Islet precursor cell (in vitro differentiated cells): ENCODE measurements around the gene KAZN.

Experiments
- DNase-seq: peaks from one replicate; pipeline ENCODE4 v3.0.0-alpha.2; 2018

The KAZN gene

DNA sequence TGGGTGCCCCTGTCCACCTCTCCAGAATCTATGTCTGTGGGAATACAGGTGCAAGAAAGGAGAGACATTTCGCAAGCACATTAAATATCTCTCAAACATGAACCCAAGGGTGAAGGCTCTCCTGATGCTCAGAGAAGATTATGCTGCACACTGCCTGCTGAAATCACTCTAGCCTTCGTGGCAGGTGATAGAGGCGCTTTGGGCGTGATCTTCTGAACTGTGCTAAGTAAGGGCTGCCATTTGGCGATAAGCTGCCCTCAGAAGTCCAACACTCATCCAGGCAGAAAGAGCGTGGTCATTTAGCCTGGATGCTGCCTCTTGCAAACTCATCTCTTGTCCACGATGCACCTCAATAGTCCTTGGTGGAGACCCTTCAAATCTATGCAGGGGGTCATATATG lies 241.9 kb downstream of the KAZN start:
- DNase-seq, result no peak

- DNase-seq, result no peak
Observed at GRCh38 chr1:14841456-14841855, 243.0 kb downstream of the KAZN start.

DNA sequence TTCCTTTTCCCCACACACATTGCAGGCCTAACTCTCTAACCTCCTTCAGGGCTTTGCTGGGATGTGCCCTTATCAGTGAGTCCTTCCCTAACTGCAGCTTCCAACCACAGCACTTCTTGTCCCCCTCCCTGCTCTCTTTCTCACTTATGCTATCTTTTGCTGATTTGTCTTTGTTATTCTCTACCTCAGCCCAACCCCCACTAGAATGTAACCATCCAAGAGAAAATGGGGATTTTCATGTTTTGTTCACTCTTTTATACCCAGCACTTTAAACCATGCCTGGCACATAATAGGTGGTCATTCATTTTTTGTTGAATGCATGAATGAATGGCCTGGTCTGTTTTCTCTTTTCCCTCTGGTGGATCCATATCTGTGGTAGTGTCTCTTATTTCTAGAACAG lies 243.5 kb downstream of the KAZN start:
- no peak for DNase-seq

GRCh38 chr1:14842361-14842760 lies 243.9 kb downstream of the KAZN start:
- no peak for DNase-seq

- no peak for DNase-seq
Observed at GRCh38 chr1:14842891-14843290, 244.4 kb downstream of the KAZN start.

- DNase-seq, result no peak
Observed at GRCh38 chr1:14843525-14843924, 245.0 kb downstream of the KAZN start.

DNA sequence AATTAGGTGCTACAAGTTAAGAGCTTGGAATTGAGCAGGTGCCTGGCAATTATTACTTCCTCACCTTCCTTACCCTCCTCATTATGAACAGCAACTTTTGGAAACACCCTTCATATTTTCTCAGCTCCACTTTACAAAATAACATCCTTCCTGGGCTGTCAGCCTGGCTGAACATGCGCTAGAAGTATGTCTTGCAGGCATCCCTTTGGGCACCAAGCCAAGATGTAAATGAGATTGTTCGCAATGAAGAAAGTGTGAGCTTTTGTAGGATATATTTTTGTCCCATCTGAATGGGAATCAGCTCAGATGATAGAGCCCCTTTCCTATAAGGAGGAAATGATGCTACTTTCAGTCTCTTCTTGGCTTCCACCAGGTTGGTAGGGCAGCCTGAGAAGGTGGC lies 245.9 kb downstream of the KAZN start:
- DNase-seq, result no peak

- no peak for DNase-seq
Observed at GRCh38 chr1:14844923-14845617, 246.6 kb downstream of the KAZN start.

DNA sequence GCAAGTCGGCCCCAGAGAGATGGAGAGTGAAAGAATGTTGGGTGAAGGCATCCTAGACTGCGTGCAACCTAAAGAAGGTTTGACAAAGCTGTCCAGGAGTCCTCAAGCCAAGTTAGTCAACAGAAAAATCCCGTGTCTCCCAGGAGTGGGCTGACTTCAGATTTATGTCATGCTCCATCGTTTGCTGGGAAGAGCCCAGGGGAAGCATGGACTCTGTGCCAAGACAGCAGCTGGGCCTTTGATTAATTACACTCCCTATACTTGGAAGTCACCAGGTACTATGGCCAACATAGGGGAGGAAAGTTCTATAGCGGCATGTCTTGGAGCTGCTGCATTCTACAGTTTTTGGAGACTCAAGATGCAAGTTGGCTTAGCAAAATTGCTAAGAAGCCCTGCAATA lies 247.4 kb downstream of the KAZN start:
- no peak for DNase-seq

GRCh38 chr1:14846688-14847087 lies 248.2 kb downstream of the KAZN start:
- no peak for DNase-seq

DNA sequence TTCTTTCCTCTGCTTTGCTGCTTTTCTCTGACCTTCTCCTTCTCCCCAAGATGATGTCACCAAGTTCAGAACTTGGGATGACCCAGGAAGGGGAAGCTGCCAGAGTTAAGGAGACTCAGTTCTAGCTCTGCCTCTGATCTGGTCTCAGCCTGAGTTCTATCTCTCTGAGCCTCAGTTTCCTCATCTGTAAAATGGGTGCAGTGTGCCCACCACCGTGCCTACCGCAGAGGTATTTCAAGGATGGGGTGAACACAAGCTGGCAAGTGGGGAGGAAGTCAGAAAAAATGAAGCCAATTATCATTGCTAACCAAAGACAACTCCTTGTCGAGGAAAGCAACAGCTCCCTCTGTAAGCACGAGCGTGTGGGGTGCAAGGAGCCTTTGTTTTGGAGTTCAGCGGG lies 249.7 kb downstream of the KAZN start:
- DNase-seq, result no peak

GRCh38 chr1:14848625-14849024 lies 250.1 kb downstream of the KAZN start:
- no peak for DNase-seq

DNA sequence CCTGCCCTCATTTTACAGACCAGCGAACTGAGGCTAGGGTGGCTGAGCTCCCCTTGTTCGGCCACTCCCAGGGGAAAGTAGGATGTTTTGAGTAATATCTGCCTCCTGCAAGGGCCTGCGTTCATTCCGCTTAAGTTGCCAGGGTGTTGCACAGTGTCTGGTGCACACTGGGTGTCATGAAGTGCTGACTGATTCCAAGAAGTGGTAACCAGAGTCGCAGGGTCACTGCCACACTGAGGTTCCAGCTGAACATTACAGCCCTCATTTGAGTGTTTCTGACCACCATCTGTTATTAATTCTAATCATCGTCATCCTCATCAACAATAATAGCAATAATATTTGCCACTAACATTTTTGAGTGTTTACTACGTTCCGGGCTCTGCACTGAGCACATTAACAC lies 250.6 kb downstream of the KAZN start:
- no peak for DNase-seq

DNA sequence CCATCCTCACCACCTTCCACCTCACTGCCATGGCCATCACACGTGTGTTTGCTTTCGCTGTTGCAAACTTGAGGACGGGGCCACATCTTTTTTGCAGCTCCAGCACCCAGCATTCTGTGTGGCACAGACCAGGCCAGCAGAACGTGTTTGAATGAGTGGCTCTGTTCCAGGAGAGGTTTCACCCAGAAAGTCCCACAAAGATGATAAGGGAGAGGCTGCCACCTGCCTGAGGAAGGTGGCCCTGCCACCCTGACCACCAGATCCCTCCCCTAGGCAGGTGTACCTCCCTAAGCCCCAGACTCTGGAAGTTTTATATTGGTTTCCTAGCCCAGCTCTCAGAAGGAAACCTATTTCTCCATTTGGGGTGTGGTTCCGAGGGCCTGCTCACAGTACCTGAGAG lies 252.1 kb downstream of the KAZN start:
- DNase-seq, result no peak

- DNase-seq, result no peak
Observed at GRCh38 chr1:14851760-14852159, 253.3 kb downstream of the KAZN start.

GRCh38 chr1:14852291-14852690 lies 253.8 kb downstream of the KAZN start:
- DNase-seq, result no peak

DNA sequence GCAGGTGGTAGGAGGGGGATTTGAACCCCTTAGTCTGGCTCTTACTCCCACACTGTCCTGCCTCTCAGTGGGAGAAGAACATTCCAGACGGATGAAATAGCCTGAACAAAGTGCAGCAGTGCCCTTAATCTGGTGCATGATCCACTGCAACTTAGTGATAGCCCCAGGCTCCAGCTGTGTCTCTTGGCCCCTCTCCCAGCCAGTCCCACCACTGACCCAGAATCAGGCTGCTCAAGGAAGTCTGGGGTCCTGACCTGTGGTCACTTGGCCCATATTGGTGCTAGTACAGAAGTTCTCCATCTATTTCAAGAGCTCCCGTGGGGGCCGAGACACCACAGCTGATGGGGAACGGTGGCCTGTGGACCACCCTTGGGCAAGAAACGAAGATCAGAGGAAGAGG lies 255.0 kb downstream of the KAZN start:
- no peak for DNase-seq

GRCh38 chr1:14855268-14855667 lies 256.8 kb downstream of the KAZN start:
- DNase-seq, result no peak

DNA sequence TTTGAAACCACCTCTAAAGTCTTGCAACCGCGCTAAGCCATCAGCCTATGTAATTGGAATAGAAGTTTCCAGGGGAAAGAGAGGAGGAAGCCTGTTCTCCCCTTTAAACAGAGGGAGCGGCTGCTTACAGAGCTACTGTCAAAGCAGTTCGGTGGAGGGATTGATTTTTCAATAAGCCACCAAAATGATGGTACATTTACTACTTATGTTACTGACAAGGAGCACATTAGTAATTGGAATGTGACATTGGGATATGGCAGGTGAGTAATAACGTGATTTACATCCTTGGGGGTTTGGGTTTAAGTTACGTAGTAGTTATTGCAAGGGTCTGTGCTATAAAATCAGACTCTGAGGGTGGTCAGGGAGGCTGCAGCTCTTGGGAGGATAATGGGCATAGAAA lies 257.3 kb downstream of the KAZN start:
- no peak for DNase-seq

- DNase-seq, result no peak
Observed at GRCh38 chr1:14857436-14858195, 259.1 kb downstream of the KAZN start.

DNA sequence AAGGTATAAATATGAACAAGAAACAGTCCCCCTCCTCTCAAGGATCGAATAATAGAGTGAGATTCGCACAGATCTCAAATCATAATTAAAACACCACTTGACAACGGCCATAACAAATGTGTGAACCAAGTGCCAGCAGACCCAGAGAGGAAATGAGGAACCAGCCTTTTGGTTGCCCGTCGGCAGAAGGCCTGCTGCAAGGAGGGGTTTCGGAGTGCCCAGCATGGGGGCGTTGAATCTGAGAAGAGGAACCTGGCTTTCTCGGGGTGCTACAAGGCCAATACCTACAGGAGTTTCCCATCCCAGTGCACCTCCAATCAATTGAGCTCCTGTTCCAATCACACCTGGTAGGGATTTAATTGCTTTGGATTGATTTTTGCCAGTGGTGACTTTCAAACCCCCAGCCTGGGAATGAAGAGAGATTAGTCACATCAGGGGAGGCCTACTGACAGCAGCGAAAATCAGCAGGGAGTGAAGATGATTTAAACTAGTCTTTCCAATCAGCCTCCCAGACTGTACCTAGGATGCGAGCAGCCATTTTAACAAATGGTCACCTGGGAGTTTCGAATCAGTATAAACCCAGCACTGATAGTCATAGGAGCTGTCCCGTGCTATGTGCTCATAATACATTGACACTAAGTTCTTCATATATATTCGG lies 263.8 kb downstream of the KAZN start:
- no peak for DNase-seq

- no peak for DNase-seq
Observed at GRCh38 chr1:14865106-14865505, 266.6 kb downstream of the KAZN start.

DNA sequence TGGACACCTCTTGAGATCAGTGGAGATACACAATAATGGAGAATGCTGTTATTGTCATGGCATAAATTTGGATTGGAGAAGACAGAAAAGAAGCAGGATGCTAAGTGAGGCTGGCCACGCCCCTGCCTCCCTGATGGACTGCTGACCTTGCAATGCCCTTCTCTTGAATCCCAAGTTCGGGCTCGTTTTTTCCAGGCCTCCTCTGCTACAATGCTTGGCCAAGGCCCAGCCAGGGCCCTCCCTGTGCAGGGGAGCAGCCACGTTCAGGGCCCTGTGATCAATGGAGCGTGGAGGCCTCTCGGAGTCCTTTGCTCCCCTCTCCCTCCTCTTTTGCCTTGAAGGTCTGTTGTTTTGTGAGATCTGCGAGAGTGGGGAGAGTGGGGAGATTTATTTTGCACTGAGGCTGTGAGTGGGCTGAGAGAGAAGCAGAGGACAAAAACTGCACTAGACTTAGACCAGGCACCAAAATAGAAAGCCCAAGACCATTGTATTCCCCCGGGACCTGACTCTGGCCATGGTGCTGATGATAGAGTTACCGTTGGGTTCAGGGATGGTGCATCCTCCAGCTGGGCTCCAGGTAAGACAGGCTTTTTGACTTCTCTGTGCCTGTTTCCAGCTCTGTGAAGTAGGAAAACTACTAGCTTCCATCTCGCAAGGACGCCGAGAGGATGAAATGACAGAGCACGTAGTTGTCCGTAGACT lies 268.6 kb downstream of the KAZN start:
- DNase-seq, result no peak

GRCh38 chr1:14869187-14869586 lies 270.7 kb downstream of the KAZN start:
- no peak for DNase-seq
